HCT116 (cell line): Measurements from ENCODE around the gene CRYBB1. TPM values are rescaled to one million over a fixed set of nuclear protein-coding genes. Genes with fewer than 3 reads are reported as not detected.

ENCODE experiments used
- ATAC-seq: fragments of 200-7000 bp; cut with Tn5 transposase; 2 replicates; pipeline ENCODE4 v1.9.1; 2020; ENCODE audit warnings: mild to moderate bottlenecking, moderate library complexity
- BruUV-seq: library from RNA; stranded (reverse); fragments of 400-500 nt; replicated peaks from 2 replicates; lab custom pipeline; 2021; lab: Mats Ljungman, UMichigan
- CTCF ChIA-PET: fragments of 300-600 bp; sonication (Branson Sonifier 250); formaldehyde crosslinking; loops from one replicate; lab custom pipeline; 2021; ENCODE audit warnings: antibody characterized with exemption; lab: Charles Lee
- POLR2A ChIA-PET: fragments of 300-600, 350-600 bp; sonication (Branson Sonifier 250); formaldehyde crosslinking; loops from one replicate; lab custom pipeline; 2021; ENCODE audit warnings: antibody characterized with exemption; lab: Charles Lee
- RAD21 ChIA-PET, 2 experiments: fragments of 300-600 bp; sonication (Branson Sonifier 250); formaldehyde crosslinking; loops; one replicate each; lab custom pipeline; 2023; ENCODE audit warnings: low total read pairs in 2 of 2; ENCODE audit not compliant: uncharacterized antibody in 2 of 2, unreplicated experiment in 2 of 2, low non-redundant PET in 1 of 2; lab: Charles Lee
- DNase-seq: peaks from one replicate; pipeline ENCODE4 v3.0.0-alpha.2; 2010; ENCODE audit warnings: low read depth, low spot score
- H2AFZ ChIP-seq: fragments of 200-600 bp; shearing (Covaris generic), sonication (generic); 2 replicates; pipeline ENCODE4 v1.6.1; 2017; ENCODE audit warnings: low read depth, mixed run types, mixed read lengths, antibody characterized with exemption, low read length; ENCODE audit not compliant: poor library complexity, severe bottlenecking
- H3K27ac ChIP-seq: 2 replicates; pipeline ENCODE4 v1.5.1; 2012; ENCODE audit warnings: low read depth, low read length
- H3K27me3 ChIP-seq: fragments of 200-600 bp; sonication (generic); 2 replicates; pipeline ENCODE4 v1.6.1; 2016; ENCODE audit warnings: mixed run types, low read length, mixed read lengths; ENCODE audit not compliant: insufficient read depth
- H3K36me3 ChIP-seq, 2 experiments: fragments of 200-500 bp in 1 of 2; fragments of 200-600 bp in 1 of 2; sonication (Bioruptor generic) in 1 of 2; sonication (generic) in 1 of 2; 2 replicates each; pipeline versions ENCODE4 v1.5.1 to v1.6.1; 2014 to 2016; ENCODE audit warnings: low read length in 2 of 2, inconsistent platforms in 1 of 2, mixed read lengths in 1 of 2, mixed run types in 1 of 2; ENCODE audit not compliant: insufficient read depth in 2 of 2, control insufficient read depth in 1 of 2
- H3K4me1 ChIP-seq, 2 experiments: fragments of 200-600 bp in 1 of 2; sonication (generic) in 1 of 2; 2 replicates each; pipeline versions ENCODE4 v1.5.1 to v1.6.1; 2012 to 2017; ENCODE audit warnings: low read length in 2 of 2, inconsistent platforms in 1 of 2, mild to moderate bottlenecking in 1 of 2, mixed read lengths in 1 of 2, mixed run types in 1 of 2, moderate library complexity in 1 of 2; ENCODE audit not compliant: insufficient read depth in 2 of 2, control insufficient read depth in 1 of 2
- H3K4me2 ChIP-seq: fragments of 200-600 bp; sonication (generic); 2 replicates; pipeline ENCODE4 v1.6.1; 2017; ENCODE audit warnings: mixed run types, low read length, mixed read lengths
- H3K4me3 ChIP-seq, 2 experiments: fragments of 200-600 bp in 1 of 2; sonication (generic) in 1 of 2; replicated peaks in 1 of 2; 2 replicates each; pipeline ENCODE4 v1.5.1; 2011 to 2016; ENCODE audit warnings: low read length in 2 of 2, control low read depth in 1 of 2, low read depth in 1 of 2, mild to moderate bottlenecking in 1 of 2, mixed read lengths in 1 of 2, mixed run types in 1 of 2
- H3K79me2 ChIP-seq: fragments of 200-600 bp; sonication (generic); 2 replicates; pipeline ENCODE4 v1.6.1; 2017; ENCODE audit warnings: mild to moderate bottlenecking, mixed run types, low read length, moderate library complexity, mixed read lengths; ENCODE audit not compliant: insufficient read depth
- H3K9ac ChIP-seq: fragments of 200-600 bp; sonication (generic); 2 replicates; pipeline ENCODE4 v1.6.1; 2016; ENCODE audit warnings: low read length, mixed read lengths
- H3K9me2 ChIP-seq: fragments of 200-600 bp; sonication (generic), shearing (Covaris generic); 2 replicates; pipeline ENCODE4 v1.6.1; 2017; ENCODE audit warnings: mixed run types, mild to moderate bottlenecking, moderate library complexity; ENCODE audit not compliant: insufficient read depth
- H3K9me3 ChIP-seq, 2 experiments: fragments of 200-500 bp in 1 of 2; fragments of 200-600 bp in 1 of 2; sonication (Bioruptor generic) in 1 of 2; sonication (generic) in 1 of 2; 2 replicates each; pipeline ENCODE4 v1.6.1; 2014 to 2017; ENCODE audit warnings: low read length in 2 of 2, mixed read lengths in 2 of 2, inconsistent platforms in 1 of 2, low read depth in 1 of 2, mild to moderate bottlenecking in 1 of 2, mixed run types in 1 of 2, moderate library complexity in 1 of 2; ENCODE audit not compliant: control insufficient read depth in 1 of 2, insufficient read depth in 1 of 2
- H4K20me1 ChIP-seq: fragments of 200-600 bp; sonication (generic), shearing (Covaris generic); 2 replicates; pipeline ENCODE4 v1.6.1; 2017; ENCODE audit warnings: mixed run types, mild to moderate bottlenecking, moderate library complexity; ENCODE audit not compliant: insufficient read depth
- CBX3 ChIP-seq: IDR thresholded peaks from 2 replicates; pipeline ENCODE4 v1.6.1; 2012; ENCODE audit warnings: low read depth
- EGR1 ChIP-seq: IDR thresholded peaks from 2 replicates; pipeline ENCODE4 v1.6.1; 2012; ENCODE audit warnings: low read depth
- ELF1 ChIP-seq: IDR thresholded peaks from 2 replicates; pipeline ENCODE4 v1.6.1; 2012; ENCODE audit warnings: low read depth, borderline replicate concordance
- FOSL1 ChIP-seq: IDR thresholded peaks from 2 replicates; pipeline ENCODE4 v1.6.1; 2012; ENCODE audit warnings: low read depth
- JUND ChIP-seq: IDR thresholded peaks from 2 replicates; pipeline ENCODE4 v1.6.1; 2012
- POLR2AphosphoS5 ChIP-seq: IDR thresholded peaks from 2 replicates; pipeline ENCODE4 v1.6.1; 2011; ENCODE audit warnings: mild to moderate bottlenecking, low read depth, low read length, moderate library complexity
- SRF ChIP-seq: IDR thresholded peaks from 2 replicates; pipeline ENCODE4 v1.6.1; 2012; ENCODE audit warnings: low read depth
- TCF7L2 ChIP-seq: IDR thresholded peaks from 2 replicates; pipeline ENCODE4 v1.7.0; 2011; ENCODE audit warnings: borderline replicate concordance, inconsistent platforms; ENCODE audit not compliant: insufficient read depth, insufficient read length; ENCODE audit errors: extremely low read depth
- YY1 ChIP-seq: IDR thresholded peaks from 2 replicates; pipeline ENCODE4 v1.6.1; 2011; ENCODE audit warnings: low read length, low read depth, moderate library complexity, mild to moderate bottlenecking; ENCODE audit not compliant: insufficient replicate concordance; ENCODE audit errors: extremely low read depth
- ZFX ChIP-seq: fragments of 450-650 bp; IDR thresholded peaks from 2 replicates; pipeline ENCODE4 v1.6.1; 2017
- ZNF274 ChIP-seq: fragments of 200-500 bp; sonication (Bioruptor generic); IDR thresholded peaks from 2 replicates; pipeline ENCODE4 v1.6.1; 2014; ENCODE audit warnings: mild to moderate bottlenecking, low read depth, low read length, inconsistent platforms
- intact Hi-C: fragments of 100-400 bp; cut with micrococcal nuclease; formaldehyde crosslinking; loops from 2 replicates; pipeline ENCODE4 v1.10.0; 2022
- total RNA-seq: library from RNA; stranded (reverse); gene quantifications from one replicate; pipeline ENCODE4 v1.2.1, GENCODE V29; 2021; ENCODE audit not compliant: unreplicated experiment
- TF ChIP-seq, protein P1 (sequence below): IDR thresholded peaks from 2 replicates; pipeline ENCODE4 v1.6.1; 2012; ENCODE audit warnings: low read depth
- TF ChIP-seq, protein P2 (sequence below), 3 experiments: fragments of 200-600 bp in 1 of 3; sonication (generic) in 1 of 3; IDR thresholded peaks in 2 of 3; conservative IDR thresholded peaks in 1 of 3; 2 replicates each; pipeline ENCODE4 v1.5.1; 2012 to 2017; ENCODE audit warnings: low read depth in 2 of 3, low read length in 2 of 3, antibody characterized with exemption in 1 of 3, borderline replicate concordance in 1 of 3, control low read depth in 1 of 3, mild to moderate bottlenecking in 1 of 3, mixed read lengths in 1 of 3, mixed run types in 1 of 3, moderate library complexity in 1 of 3; ENCODE audit not compliant: insufficient read depth in 1 of 3
- TF ChIP-seq, protein P3 (sequence below): IDR thresholded peaks from 2 replicates; pipeline ENCODE4 v1.6.1; 2012
- TF ChIP-seq, protein P4 (sequence below): IDR thresholded peaks from 2 replicates; pipeline ENCODE4 v1.6.1; 2011; ENCODE audit warnings: mild to moderate bottlenecking, low read length, moderate library complexity; ENCODE audit not compliant: insufficient replicate concordance; ENCODE audit errors: extremely low read depth

CRYBB1 gene
- total RNA-seq, 1 experiment from 2014 or later: not detected

DNA sequence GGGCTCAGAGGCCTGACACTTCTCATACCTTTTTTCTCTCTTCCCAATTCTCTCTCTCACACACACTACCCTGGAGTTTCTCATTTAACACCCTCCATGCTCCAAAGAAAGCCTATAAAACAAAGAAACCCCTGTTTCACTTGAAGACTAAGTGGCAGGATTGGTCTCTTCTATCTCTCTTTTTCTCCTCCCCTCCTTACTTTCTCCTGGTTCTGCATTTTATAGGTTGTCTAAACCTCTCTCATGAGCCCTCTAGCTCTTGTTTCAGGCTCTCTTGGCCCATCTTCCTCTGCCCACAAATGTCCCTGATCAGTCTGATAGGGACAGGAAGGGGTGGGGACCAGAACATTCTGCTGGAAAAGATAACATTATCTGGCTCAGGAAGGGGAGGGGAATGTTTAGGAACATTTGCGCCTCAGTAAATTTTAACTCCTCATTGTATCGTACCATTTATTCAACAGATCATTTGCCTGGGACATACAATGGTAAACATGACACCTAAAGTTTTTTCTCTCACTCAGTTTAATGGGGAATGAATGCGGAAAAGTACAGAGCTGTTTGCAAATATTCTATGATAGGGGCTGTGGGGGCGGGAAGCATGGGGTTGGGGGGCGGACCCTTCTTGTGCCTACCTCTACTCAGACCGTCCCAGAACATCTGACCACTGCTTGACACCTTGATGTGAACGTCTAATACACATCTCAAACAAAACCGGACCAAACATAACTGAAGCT lies 14.8 kb upstream of the CRYBB1 start (continued):
- TF ChIP-seq, protein P1, sequence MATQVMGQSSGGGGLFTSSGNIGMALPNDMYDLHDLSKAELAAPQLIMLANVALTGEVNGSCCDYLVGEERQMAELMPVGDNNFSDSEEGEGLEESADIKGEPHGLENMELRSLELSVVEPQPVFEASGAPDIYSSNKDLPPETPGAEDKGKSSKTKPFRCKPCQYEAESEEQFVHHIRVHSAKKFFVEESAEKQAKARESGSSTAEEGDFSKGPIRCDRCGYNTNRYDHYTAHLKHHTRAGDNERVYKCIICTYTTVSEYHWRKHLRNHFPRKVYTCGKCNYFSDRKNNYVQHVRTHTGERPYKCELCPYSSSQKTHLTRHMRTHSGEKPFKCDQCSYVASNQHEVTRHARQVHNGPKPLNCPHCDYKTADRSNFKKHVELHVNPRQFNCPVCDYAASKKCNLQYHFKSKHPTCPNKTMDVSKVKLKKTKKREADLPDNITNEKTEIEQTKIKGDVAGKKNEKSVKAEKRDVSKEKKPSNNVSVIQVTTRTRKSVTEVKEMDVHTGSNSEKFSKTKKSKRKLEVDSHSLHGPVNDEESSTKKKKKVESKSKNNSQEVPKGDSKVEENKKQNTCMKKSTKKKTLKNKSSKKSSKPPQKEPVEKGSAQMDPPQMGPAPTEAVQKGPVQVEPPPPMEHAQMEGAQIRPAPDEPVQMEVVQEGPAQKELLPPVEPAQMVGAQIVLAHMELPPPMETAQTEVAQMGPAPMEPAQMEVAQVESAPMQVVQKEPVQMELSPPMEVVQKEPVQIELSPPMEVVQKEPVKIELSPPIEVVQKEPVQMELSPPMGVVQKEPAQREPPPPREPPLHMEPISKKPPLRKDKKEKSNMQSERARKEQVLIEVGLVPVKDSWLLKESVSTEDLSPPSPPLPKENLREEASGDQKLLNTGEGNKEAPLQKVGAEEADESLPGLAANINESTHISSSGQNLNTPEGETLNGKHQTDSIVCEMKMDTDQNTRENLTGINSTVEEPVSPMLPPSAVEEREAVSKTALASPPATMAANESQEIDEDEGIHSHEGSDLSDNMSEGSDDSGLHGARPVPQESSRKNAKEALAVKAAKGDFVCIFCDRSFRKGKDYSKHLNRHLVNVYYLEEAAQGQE: no peak
- TF ChIP-seq SRF: no peak
- TF ChIP-seq, all 23 proteins: peak for 0

DNA sequence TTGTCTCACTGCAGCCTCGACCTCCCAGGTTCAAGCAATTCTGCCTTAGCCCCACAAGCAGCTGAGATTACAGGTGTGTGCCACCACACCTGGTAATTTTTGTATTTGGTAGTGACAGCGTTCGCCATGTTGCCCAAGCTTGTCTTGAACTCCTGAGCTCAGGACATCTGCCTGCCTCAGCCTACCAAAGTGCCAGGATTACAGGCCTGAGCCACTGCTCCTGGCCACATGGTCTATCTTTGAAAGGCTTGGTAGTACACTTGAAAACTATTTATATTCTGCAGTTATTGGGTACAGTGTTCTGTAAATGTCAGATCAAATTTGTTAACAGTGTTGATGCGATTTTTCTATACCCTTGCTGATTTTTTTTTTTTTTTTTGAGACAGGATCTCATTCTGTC lies 13.5 kb upstream of the CRYBB1 start:
- ATAC-seq: no peak
- no peak for DNase-seq
- BruUV-seq: no TSS peak
- no peak overlapping the region for H3K4me2 ChIP-seq
- ChIA-PET POLR2A (no interaction called here), CTCF (interaction anchor here (1.4 kb wide), 1 partner anchor 34 kb away, joined by 3 read pairs; no protein-coding TSS in a partner anchor), RAD21 (no interaction called here)
- no peaks in the 10 kb centered on the region for H3K27me3 ChIP-seq
- H3K27ac ChIP-seq: no peak overlapping the region
- no peaks in the 10 kb centered on the region for H3K9me2 ChIP-seq
- no peak overlapping the region for H3K9ac ChIP-seq
- H3K9me3 ChIP-seq: no peaks in the 10 kb centered on the region
- H3K4me1 ChIP-seq: no peaks in the 10 kb centered on the region
- no peaks in the 10 kb centered on the region for H3K79me2 ChIP-seq
- intact Hi-C loops: no loop called here
- no peaks in the 10 kb centered on the region for H3K36me3 ChIP-seq
- H4K20me1 ChIP-seq: no peaks in the 10 kb centered on the region
- no peak overlapping the region for H2AFZ ChIP-seq
- H3K4me3 ChIP-seq: no peak overlapping the region
- no peak for TF ChIP-seq ELF1
- no peak for TF ChIP-seq ZNF274
- no peak for TF ChIP-seq TCF7L2
- TF ChIP-seq FOSL1: no peak
- TF ChIP-seq SRF: no peak
- TF ChIP-seq POLR2AphosphoS5: no peak
- TF ChIP-seq, protein P2, sequence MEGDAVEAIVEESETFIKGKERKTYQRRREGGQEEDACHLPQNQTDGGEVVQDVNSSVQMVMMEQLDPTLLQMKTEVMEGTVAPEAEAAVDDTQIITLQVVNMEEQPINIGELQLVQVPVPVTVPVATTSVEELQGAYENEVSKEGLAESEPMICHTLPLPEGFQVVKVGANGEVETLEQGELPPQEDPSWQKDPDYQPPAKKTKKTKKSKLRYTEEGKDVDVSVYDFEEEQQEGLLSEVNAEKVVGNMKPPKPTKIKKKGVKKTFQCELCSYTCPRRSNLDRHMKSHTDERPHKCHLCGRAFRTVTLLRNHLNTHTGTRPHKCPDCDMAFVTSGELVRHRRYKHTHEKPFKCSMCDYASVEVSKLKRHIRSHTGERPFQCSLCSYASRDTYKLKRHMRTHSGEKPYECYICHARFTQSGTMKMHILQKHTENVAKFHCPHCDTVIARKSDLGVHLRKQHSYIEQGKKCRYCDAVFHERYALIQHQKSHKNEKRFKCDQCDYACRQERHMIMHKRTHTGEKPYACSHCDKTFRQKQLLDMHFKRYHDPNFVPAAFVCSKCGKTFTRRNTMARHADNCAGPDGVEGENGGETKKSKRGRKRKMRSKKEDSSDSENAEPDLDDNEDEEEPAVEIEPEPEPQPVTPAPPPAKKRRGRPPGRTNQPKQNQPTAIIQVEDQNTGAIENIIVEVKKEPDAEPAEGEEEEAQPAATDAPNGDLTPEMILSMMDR (IDR thresholded peaks at IDR 0.05 in 2 of 3, conservative IDR thresholded peaks at IDR 0.05 in 1 of 3; ENCODE audit: borderline replicate concordance in 1 of 3, insufficient read depth in 1 of 3, low read depth in 2 of 3, low read length in 2 of 3): no peak
- TF ChIP-seq YY1: no peak
- TF ChIP-seq ZFX: no peak
- no peak for TF ChIP-seq JUND
- TF ChIP-seq EGR1: no peak
- TF ChIP-seq, protein P3, sequence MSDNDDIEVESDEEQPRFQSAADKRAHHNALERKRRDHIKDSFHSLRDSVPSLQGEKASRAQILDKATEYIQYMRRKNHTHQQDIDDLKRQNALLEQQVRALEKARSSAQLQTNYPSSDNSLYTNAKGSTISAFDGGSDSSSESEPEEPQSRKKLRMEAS: no peak
- TF ChIP-seq CBX3: no peak
- TF ChIP-seq, protein P4, sequence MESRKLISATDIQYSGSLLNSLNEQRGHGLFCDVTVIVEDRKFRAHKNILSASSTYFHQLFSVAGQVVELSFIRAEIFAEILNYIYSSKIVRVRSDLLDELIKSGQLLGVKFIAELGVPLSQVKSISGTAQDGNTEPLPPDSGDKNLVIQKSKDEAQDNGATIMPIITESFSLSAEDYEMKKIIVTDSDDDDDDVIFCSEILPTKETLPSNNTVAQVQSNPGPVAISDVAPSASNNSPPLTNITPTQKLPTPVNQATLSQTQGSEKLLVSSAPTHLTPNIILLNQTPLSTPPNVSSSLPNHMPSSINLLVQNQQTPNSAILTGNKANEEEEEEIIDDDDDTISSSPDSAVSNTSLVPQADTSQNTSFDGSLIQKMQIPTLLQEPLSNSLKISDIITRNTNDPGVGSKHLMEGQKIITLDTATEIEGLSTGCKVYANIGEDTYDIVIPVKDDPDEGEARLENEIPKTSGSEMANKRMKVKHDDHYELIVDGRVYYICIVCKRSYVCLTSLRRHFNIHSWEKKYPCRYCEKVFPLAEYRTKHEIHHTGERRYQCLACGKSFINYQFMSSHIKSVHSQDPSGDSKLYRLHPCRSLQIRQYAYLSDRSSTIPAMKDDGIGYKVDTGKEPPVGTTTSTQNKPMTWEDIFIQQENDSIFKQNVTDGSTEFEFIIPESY: no peak
